Esophagus muscularis mucosa (tissue), 3 donors: ENCODE results near the gene ZNF207.

Experiments used
- POLR2A ChIP-seq: fragments of 450-650 bp; IDR thresholded peaks from one replicate; pipeline ENCODE4 v1.6.1; 2017; ENCODE audit warnings: antibody characterized with exemption, moderate library complexity, mild to moderate bottlenecking, low read depth
- POLR2AphosphoS5 ChIP-seq, 2 donors: sonication (generic); formaldehyde crosslinking; IDR thresholded peaks; one replicate each; pipeline ENCODE4 v1.6.1; 2017; ENCODE audit warnings: antibody characterized with exemption in 2 of 2
- TF ChIP-seq, protein P1 (sequence below), 3 experiments: fragments of 200-600 bp in 2 of 3; fragments of 450-650 bp in 1 of 3; sonication (generic) in 2 of 3; IDR thresholded peaks; one replicate each; pipeline ENCODE4 v1.5.1; 2017 to 2019; ENCODE audit warnings: antibody characterized with exemption in 3 of 3, mild to moderate bottlenecking in 2 of 3, moderate library complexity in 1 of 3

GRCh38 chr17:32335046-32335445, 14.9 kb upstream of the ZNF207 start:
- TF ChIP-seq, protein P1, sequence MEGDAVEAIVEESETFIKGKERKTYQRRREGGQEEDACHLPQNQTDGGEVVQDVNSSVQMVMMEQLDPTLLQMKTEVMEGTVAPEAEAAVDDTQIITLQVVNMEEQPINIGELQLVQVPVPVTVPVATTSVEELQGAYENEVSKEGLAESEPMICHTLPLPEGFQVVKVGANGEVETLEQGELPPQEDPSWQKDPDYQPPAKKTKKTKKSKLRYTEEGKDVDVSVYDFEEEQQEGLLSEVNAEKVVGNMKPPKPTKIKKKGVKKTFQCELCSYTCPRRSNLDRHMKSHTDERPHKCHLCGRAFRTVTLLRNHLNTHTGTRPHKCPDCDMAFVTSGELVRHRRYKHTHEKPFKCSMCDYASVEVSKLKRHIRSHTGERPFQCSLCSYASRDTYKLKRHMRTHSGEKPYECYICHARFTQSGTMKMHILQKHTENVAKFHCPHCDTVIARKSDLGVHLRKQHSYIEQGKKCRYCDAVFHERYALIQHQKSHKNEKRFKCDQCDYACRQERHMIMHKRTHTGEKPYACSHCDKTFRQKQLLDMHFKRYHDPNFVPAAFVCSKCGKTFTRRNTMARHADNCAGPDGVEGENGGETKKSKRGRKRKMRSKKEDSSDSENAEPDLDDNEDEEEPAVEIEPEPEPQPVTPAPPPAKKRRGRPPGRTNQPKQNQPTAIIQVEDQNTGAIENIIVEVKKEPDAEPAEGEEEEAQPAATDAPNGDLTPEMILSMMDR (IDR thresholded peaks at IDR 0.05), result no peak
- TF ChIP-seq POLR2AphosphoS5 (IDR thresholded peaks at IDR 0.05) (no peak), POLR2A (no peak)
